ENCODE results near the gene LY6G5B. TPM values are rescaled to one million over a fixed set of nuclear protein-coding genes. Genes with fewer than 3 reads are reported as not detected.

Gene LY6G5B
- total and polyA plus RNA-seq, 2 experiments from 2014 or later = 7.9 to 8.4 TPM

GRCh38 chr6:31721351-31722020, 51.7 kb downstream of the LY6G5B start, which contains the start of gene LY6G6C:
LY6G6C (minus strand) TSS chr6:31721746; CDS start chr6:31721679, 67 bp downstream.
- no peak for ATAC-seq
- H3K4me3 Mint-ChIP-seq = no peak within 1 kb of the TSS
- Histone ChIP-seq H3K36me3 (ENCODE audit: insufficient read depth) (no peaks in the 10 kb centered on the region), H3K9me2 (ENCODE audit: insufficient read depth) (no peaks in the 10 kb centered on the region), H3K27ac (ENCODE audit: low read depth) (no peak within 1 kb of the TSS), H4K20me1 (replicated peaks; ENCODE audit: insufficient read depth) (no peaks in the 10 kb centered on the region), H3K4me3 (no peak within 1 kb of the TSS), H3K4me1 (ENCODE audit: insufficient read depth) (peaks cover 14% of the 10 kb centered on the region), H3F3A (replicated peaks; ENCODE audit: low read depth) (no peaks in the 10 kb centered on the region), H3K4me2 (no peak within 1 kb of the TSS), H3K79me2 (replicated peaks; ENCODE audit: insufficient read depth) (no peaks in the 10 kb centered on the region), H3K27me3 (ENCODE audit: insufficient read depth) (no peaks in the 10 kb centered on the region), H2AFZ (no peak within 1 kb of the TSS)
- peaks cover 8% of the 10 kb centered on the region; the same call in 2 of the 3 replicates for H3K36me3 Mint-ChIP-seq (ENCODE audit: low read depth)
- DNase-seq (ENCODE audit: low spot score) = no peak
- no peaks in the 10 kb centered on the region; the same call in 2 of the 3 replicates for H3K9me3 Mint-ChIP-seq
- peaks cover 21% of the 10 kb centered on the region for H3K4me1 Mint-ChIP-seq
- peaks cover 15% of the 10 kb centered on the region for H3K27me3 Mint-ChIP-seq (ENCODE audit: insufficient read depth, low read depth, poor library complexity)
- H3K27ac Mint-ChIP-seq = no peak within 1 kb of the TSS
- TF ChIP-seq JUNB (IDR thresholded peaks at IDR 0.05; ENCODE audit: unreplicated experiment) (no peak), STAT1 (IDR thresholded peaks at IDR 0.05; ENCODE audit: unreplicated experiment) (no peak), ETS1 (IDR thresholded peaks at IDR 0.05) (no peak), CREB1 (CRISPR knock-in tag; IDR thresholded peaks at IDR 0.05; ENCODE audit: low read depth) (no peak), EZH2 (IDR thresholded peaks at IDR 0.05; ENCODE audit: low read depth, unreplicated experiment) (no peak), NANOG (IDR thresholded peaks at IDR 0.05; ENCODE audit: borderline replicate concordance) (no peak), EZH2phosphoT487 (IDR thresholded peaks at IDR 0.05; ENCODE audit: unreplicated experiment) (no peak), ZNF331 (CRISPR knock-in tag; IDR thresholded peaks at IDR 0.05; ENCODE audit: low read depth) (no peak), POLR2AphosphoS5 (IDR thresholded peaks at IDR 0.05; ENCODE audit: low read depth) (no peak)
- TF ChIP-seq, protein P1, sequence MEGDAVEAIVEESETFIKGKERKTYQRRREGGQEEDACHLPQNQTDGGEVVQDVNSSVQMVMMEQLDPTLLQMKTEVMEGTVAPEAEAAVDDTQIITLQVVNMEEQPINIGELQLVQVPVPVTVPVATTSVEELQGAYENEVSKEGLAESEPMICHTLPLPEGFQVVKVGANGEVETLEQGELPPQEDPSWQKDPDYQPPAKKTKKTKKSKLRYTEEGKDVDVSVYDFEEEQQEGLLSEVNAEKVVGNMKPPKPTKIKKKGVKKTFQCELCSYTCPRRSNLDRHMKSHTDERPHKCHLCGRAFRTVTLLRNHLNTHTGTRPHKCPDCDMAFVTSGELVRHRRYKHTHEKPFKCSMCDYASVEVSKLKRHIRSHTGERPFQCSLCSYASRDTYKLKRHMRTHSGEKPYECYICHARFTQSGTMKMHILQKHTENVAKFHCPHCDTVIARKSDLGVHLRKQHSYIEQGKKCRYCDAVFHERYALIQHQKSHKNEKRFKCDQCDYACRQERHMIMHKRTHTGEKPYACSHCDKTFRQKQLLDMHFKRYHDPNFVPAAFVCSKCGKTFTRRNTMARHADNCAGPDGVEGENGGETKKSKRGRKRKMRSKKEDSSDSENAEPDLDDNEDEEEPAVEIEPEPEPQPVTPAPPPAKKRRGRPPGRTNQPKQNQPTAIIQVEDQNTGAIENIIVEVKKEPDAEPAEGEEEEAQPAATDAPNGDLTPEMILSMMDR (conservative IDR thresholded peaks at IDR 0.05; ENCODE audit: low read depth in 2 of 2) = no peak
- TF ChIP-seq, protein P2, sequence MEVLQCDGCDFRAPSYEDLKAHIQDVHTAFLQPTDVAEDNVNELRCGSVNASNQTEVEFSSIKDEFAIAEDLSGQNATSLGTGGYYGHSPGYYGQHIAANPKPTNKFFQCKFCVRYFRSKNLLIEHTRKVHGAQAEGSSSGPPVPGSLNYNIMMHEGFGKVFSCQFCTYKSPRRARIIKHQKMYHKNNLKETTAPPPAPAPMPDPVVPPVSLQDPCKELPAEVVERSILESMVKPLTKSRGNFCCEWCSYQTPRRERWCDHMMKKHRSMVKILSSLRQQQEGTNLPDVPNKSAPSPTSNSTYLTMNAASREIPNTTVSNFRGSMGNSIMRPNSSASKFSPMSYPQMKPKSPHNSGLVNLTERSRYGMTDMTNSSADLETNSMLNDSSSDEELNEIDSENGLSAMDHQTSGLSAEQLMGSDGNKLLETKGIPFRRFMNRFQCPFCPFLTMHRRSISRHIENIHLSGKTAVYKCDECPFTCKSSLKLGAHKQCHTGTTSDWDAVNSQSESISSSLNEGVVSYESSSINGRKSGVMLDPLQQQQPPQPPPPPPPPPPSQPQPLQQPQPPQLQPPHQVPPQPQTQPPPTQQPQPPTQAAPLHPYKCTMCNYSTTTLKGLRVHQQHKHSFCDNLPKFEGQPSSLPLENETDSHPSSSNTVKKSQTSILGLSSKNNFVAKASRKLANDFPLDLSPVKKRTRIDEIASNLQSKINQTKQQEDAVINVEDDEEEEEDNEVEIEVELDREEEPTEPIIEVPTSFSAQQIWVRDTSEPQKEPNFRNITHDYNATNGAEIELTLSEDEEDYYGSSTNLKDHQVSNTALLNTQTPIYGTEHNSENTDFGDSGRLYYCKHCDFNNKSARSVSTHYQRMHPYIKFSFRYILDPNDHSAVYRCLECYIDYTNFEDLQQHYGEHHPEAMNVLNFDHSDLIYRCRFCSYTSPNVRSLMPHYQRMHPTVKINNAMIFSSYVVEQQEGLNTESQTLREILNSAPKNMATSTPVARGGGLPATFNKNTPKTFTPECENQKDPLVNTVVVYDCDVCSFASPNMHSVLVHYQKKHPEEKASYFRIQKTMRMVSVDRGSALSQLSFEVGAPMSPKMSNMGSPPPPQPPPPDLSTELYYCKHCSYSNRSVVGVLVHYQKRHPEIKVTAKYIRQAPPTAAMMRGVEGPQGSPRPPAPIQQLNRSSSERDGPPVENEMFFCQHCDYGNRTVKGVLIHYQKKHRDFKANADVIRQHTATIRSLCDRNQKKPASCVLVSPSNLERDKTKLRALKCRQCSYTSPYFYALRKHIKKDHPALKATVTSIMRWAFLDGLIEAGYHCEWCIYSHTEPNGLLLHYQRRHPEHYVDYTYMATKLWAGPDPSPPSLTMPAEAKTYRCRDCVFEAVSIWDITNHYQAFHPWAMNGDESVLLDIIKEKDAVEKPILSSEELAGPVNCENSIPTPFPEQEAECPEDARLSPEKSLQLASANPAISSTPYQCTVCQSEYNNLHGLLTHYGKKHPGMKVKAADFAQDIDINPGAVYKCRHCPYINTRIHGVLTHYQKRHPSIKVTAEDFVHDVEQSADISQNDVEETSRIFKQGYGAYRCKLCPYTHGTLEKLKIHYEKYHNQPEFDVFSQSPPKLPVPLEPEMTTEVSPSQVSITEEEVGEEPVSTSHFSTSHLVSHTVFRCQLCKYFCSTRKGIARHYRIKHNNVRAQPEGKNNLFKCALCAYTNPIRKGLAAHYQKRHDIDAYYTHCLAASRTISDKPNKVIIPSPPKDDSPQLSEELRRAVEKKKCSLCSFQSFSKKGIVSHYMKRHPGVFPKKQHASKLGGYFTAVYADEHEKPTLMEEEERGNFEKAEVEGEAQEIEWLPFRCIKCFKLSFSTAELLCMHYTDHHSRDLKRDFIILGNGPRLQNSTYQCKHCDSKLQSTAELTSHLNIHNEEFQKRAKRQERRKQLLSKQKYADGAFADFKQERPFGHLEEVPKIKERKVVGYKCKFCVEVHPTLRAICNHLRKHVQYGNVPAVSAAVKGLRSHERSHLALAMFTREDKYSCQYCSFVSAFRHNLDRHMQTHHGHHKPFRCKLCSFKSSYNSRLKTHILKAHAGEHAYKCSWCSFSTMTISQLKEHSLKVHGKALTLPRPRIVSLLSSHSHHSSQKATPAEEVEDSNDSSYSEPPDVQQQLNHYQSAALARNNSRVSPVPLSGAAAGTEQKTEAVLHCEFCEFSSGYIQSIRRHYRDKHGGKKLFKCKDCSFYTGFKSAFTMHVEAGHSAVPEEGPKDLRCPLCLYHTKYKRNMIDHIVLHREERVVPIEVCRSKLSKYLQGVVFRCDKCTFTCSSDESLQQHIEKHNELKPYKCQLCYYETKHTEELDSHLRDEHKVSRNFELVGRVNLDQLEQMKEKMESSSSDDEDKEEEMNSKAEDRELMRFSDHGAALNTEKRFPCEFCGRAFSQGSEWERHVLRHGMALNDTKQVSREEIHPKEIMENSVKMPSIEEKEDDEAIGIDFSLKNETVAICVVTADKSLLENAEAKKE (CRISPR knock-in tag; IDR thresholded peaks at IDR 0.05) = no peak
- TF ChIP-seq, protein P3, sequence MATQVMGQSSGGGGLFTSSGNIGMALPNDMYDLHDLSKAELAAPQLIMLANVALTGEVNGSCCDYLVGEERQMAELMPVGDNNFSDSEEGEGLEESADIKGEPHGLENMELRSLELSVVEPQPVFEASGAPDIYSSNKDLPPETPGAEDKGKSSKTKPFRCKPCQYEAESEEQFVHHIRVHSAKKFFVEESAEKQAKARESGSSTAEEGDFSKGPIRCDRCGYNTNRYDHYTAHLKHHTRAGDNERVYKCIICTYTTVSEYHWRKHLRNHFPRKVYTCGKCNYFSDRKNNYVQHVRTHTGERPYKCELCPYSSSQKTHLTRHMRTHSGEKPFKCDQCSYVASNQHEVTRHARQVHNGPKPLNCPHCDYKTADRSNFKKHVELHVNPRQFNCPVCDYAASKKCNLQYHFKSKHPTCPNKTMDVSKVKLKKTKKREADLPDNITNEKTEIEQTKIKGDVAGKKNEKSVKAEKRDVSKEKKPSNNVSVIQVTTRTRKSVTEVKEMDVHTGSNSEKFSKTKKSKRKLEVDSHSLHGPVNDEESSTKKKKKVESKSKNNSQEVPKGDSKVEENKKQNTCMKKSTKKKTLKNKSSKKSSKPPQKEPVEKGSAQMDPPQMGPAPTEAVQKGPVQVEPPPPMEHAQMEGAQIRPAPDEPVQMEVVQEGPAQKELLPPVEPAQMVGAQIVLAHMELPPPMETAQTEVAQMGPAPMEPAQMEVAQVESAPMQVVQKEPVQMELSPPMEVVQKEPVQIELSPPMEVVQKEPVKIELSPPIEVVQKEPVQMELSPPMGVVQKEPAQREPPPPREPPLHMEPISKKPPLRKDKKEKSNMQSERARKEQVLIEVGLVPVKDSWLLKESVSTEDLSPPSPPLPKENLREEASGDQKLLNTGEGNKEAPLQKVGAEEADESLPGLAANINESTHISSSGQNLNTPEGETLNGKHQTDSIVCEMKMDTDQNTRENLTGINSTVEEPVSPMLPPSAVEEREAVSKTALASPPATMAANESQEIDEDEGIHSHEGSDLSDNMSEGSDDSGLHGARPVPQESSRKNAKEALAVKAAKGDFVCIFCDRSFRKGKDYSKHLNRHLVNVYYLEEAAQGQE (IDR thresholded peaks at IDR 0.05; ENCODE audit: unreplicated experiment) = no peak

Measured in GM23338 (cell line).